Gastroesophageal sphincter (tissue), 4 donors: ENCODE data around the gene CHEK2. TPM values are rescaled to one million over a fixed set of nuclear protein-coding genes. Genes with fewer than 3 reads are reported as not detected.
"Not testable (repeated sequence)": the region's sequence is repeated elsewhere in the genome, so short reads cannot be mapped to it uniquely, and the experiment has no call there.

Experiments
- ATAC-seq: fragments of 150-250 bp; one replicate; pipeline ENCODE4 v1.9.1; 2016; ENCODE audit warnings: mild to moderate bottlenecking, moderate library complexity
- H3K27ac ChIP-seq, 4 donors: fragments of 200-600 bp; sonication (generic) in 3 of 4; 1 replicate in 3 of 4; 2 replicates in 1 of 4; pipeline ENCODE4 v1.5.1; 2016 to 2019
- H3K27me3 ChIP-seq: fragments of 200-600 bp; sonication (generic); one replicate; pipeline ENCODE4 v1.5.1; 2019
- H3K36me3 ChIP-seq, 2 donors: fragments of 200-600 bp; sonication (generic); one replicate each; pipeline ENCODE4 v1.5.1; 2019; ENCODE audit warnings: control low read depth in 1 of 2
- H3K4me1 ChIP-seq, 3 donors: fragments of 200-600 bp; sonication (generic); 1 replicate in 2 of 3; 2 replicates in 1 of 3; pipeline ENCODE4 v1.5.1; 2016 to 2019; ENCODE audit warnings: control low read depth in 2 of 3
- H3K4me3 ChIP-seq, 2 donors: fragments of 200-600 bp; sonication (generic); one replicate each; pipeline ENCODE4 v1.5.1; 2019; ENCODE audit warnings: mild to moderate bottlenecking in 1 of 2, moderate library complexity in 1 of 2
- H3K9me3 ChIP-seq, 3 donors: fragments of 200-600 bp; sonication (generic); one replicate each; pipeline ENCODE4 v1.5.1; 2017 to 2019; ENCODE audit warnings: control low read depth in 2 of 3
- EP300 ChIP-seq: sonication (generic); formaldehyde crosslinking; IDR thresholded peaks from one replicate; pipeline ENCODE4 v1.6.1; 2017; ENCODE audit warnings: antibody characterized with exemption, mild to moderate bottlenecking
- POLR2A ChIP-seq, 2 donors: fragments of 450-650 bp; IDR thresholded peaks; one replicate each; pipeline ENCODE4 v1.6.1; 2017; ENCODE audit warnings: antibody characterized with exemption in 2 of 2, mild to moderate bottlenecking in 2 of 2, moderate library complexity in 1 of 2
- POLR2AphosphoS5 ChIP-seq: sonication (generic); formaldehyde crosslinking; IDR thresholded peaks from one replicate; pipeline ENCODE4 v1.6.1; 2017; ENCODE audit warnings: antibody characterized with exemption
- WGBS, 2 donors: methylation state at CpG; one replicate each; pipeline ENCODE4 v1.1.5; 2018; ENCODE audit warnings: low coverage in 1 of 2; 5-methylcytosine and 5-hydroxymethylcytosine counted together
- total RNA-seq, 4 donors: library from RNA; depleted of rRNA; stranded (reverse); fragments of >200 nt; gene quantifications; one replicate each; pipeline ENCODE4 v1.1.0, GENCODE V29; 2016
- TF ChIP-seq, protein P1 (sequence below), 4 experiments: fragments of 200-600 bp in 2 of 4; fragments of 450-650 bp in 2 of 4; sonication (generic) in 1 of 4; IDR thresholded peaks; one replicate each; pipeline ENCODE4 v1.5.1; 2017 to 2019; ENCODE audit warnings: antibody characterized with exemption in 4 of 4, mild to moderate bottlenecking in 2 of 4, moderate library complexity in 2 of 4

CHEK2 gene
- total RNA-seq, 4 donors from 2014 or later, result 3.4 to 11.7 (median 4.8) TPM

GRCh38 chr22:28702891-28703290, 38.7 kb downstream of the CHEK2 start:
- Histone ChIP-seq H3K27ac (no peak overlapping the region), H3K27me3 (no peaks in the 10 kb centered on the region), H3K9me3 (no peaks in the 10 kb centered on the region), H3K4me1 (no peaks in the 10 kb centered on the region), H3K4me3 (no peak overlapping the region), H3K36me3 (no peaks in the 10 kb centered on the region)
- TF ChIP-seq POLR2A (IDR thresholded peaks at IDR 0.05) (no peak), POLR2AphosphoS5 (no peak), EP300 (no peak)
- TF ChIP-seq, protein P1, sequence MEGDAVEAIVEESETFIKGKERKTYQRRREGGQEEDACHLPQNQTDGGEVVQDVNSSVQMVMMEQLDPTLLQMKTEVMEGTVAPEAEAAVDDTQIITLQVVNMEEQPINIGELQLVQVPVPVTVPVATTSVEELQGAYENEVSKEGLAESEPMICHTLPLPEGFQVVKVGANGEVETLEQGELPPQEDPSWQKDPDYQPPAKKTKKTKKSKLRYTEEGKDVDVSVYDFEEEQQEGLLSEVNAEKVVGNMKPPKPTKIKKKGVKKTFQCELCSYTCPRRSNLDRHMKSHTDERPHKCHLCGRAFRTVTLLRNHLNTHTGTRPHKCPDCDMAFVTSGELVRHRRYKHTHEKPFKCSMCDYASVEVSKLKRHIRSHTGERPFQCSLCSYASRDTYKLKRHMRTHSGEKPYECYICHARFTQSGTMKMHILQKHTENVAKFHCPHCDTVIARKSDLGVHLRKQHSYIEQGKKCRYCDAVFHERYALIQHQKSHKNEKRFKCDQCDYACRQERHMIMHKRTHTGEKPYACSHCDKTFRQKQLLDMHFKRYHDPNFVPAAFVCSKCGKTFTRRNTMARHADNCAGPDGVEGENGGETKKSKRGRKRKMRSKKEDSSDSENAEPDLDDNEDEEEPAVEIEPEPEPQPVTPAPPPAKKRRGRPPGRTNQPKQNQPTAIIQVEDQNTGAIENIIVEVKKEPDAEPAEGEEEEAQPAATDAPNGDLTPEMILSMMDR (IDR thresholded peaks at IDR 0.05), result no peak
- no peak for ATAC-seq
- WGBS, 2 donors, result 91 to 100% methylated on average over 2 of the region's 2 CpGs

DNA sequence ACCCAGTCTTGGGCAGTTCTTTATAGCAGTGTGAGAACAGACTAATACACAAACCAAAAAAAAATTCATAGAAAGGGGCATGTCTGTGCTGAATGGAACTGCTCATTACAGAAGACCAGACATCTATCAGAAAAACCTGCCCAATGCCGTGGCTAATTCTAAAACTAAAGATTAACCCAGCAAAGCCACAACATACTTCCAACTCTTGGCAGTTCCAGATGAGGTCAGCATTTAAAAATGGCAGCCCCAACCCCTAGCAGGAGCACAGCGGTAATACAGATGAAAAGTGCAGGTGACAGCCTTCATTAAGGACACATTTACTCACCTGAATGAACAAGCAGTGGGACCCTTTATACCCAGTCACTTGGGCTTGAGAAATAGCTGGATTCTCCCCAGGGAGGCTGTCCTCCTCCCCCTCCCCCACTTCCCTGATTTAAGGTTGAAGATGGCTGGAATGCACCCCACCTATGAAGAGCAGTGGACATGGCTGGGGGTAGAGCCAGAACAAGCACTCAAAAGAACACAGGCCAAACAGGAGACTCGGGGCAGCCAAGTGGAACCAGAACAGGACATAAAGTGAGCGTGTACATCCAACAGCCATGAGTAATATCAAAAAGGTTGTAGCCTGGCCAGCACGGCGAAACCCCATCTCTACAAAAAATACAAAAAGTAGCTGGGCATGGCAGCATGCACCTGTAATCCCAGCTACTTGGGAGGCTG, 48.4 kb downstream of the CHEK2 start:
- not testable (repeated sequence) for H3K36me3 ChIP-seq, H3K27me3 ChIP-seq, H3K4me1 ChIP-seq, ATAC-seq, H3K4me3 ChIP-seq, H3K27ac ChIP-seq, H3K9me3 ChIP-seq
- WGBS, 2 donors, result 93 to 100% methylated on average over 1 to 4 of the region's 6 CpGs

DNA sequence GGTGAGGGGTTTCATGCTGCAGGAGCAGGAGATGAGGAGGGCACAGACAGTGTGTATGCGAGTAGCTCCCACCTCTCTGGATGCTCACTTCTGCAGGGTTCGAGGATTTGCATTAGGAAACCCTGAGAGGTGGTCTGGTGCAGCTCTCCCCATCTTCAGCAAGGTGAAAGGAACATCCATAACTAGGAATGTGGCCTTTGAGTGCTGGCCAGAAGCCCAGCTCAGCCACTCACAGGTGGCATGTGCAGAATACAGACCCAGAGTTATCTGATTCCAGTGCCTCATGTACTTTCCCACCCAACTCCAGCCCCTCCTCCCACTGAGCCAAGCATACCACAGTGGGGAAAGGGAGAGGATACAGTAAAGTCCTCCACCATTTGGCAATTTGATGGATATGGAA, 51.8 kb downstream of the CHEK2 start:
- not testable (repeated sequence) for H3K36me3 ChIP-seq, H3K27ac ChIP-seq, H3K4me3 ChIP-seq, H3K9me3 ChIP-seq, ATAC-seq, H3K27me3 ChIP-seq, H3K4me1 ChIP-seq
- 90 to 100% methylated on average over 1 to 2 of the region's 2 CpGs for WGBS, 2 donors

GRCh38 chr22:28682966-28683365, 58.7 kb downstream of the CHEK2 start:
- not testable (repeated sequence) for H3K36me3 ChIP-seq, H3K27ac ChIP-seq, H3K4me3 ChIP-seq, ATAC-seq, H3K27me3 ChIP-seq, H3K9me3 ChIP-seq
- 78 to 95% methylated on average over 3 of the region's 4 CpGs for WGBS, 2 donors
- peaks cover 0 to 15% (median 0%) of the 10 kb centered on the region in 3 donors for H3K4me1 ChIP-seq

DNA sequence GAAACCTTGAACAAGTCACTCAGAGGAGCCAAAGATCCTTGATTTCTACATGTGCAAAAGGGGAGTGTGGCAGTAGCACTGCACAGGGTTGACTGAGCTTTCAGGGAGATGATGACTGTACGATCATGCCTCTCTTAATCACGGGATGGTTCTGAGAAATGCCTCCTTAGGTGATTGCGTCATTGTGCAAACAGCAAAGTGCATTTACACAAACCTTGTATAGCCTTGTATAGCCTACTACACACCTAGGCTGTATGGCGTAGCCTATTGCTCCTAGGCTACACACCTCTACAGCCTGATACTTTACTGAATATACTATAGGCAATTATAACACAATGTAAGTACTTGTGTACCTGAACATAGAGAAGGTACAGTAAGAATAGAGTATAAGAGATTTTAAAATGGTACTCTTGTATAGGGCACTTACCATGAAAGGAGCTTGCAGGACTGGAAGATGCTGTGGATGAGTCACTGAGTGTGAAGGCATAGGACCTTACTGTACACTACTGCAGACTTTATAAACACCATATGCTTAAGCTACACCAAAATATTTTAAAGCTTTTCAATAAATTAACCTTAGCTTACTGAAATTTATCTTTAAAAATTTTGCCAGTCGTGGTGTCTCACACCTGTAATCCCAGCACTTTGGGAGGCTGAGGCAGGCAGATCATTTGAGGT, 60.7 kb downstream of the CHEK2 start:
- H3K9me3 ChIP-seq, H3K27me3 ChIP-seq, ATAC-seq, H3K4me3 ChIP-seq, H3K36me3 ChIP-seq, H3K27ac ChIP-seq: not testable (repeated sequence)
- peaks cover 0 to 20% (median 0%) of the 10 kb centered on the region in 3 donors for H3K4me1 ChIP-seq
- WGBS, 2 donors, result 89 to 93% methylated on average over 3 to 5 of the region's 5 CpGs

GRCh38 chr22:28679611-28680287, 61.9 kb downstream of the CHEK2 start, which contains the start of gene TTC28:
Gene TTC28 (minus strand): TSS chr22:28679840. CDS start chr22:28679723, 117 bp downstream.
- not testable (repeated sequence) for H3K27me3 ChIP-seq, H3K36me3 ChIP-seq, H3K9me3 ChIP-seq
- H3K4me3 ChIP-seq, result peak within 1 kb of the TSS; percentile 63 to 92
- WGBS, 2 donors, result 1% methylated on average over 12 of the region's 101 CpGs; no CpG with 5 or more reads in 1 of the 2 donors
- peak within 1 kb of the TSS in 3 of 4 donors; percentile 68 to 86 (median 83) for H3K27ac ChIP-seq
- peak; percentile 71 for ATAC-seq
- TF ChIP-seq, protein P1 (IDR thresholded peaks at IDR 0.05), result peak in 1 of 4 experiments; percentile 41
- TF ChIP-seq POLR2A (IDR thresholded peaks at IDR 0.05), result peak; percentile 44 to 73
- peaks cover 0 to 20% (median 0%) of the 10 kb centered on the region in 3 donors for H3K4me1 ChIP-seq

- ATAC-seq, H3K36me3 ChIP-seq, H3K9me3 ChIP-seq, H3K27me3 ChIP-seq: not testable (repeated sequence)
- peak overlapping the region in 3 of 4 donors; percentile 68 to 86 (median 83) for H3K27ac ChIP-seq
- H3K4me3 ChIP-seq, result peak overlapping the region; percentile 63 to 92
- H3K4me1 ChIP-seq, result peaks cover 0 to 20% (median 0%) of the 10 kb centered on the region in 3 donors
- WGBS, 2 donors, result 8 to 51% methylated on average over 3 to 14 of the region's 58 CpGs
Observed at GRCh38 chr22:28678778-28679610, 62.6 kb downstream of the CHEK2 start.

- peak overlapping the region in 1 of 2 donors; percentile 92 for H3K4me3 ChIP-seq
- H3K27ac ChIP-seq, result peak overlapping the region in 1 of 4 donors; percentile 83
- not testable (repeated sequence) for ATAC-seq, H3K36me3 ChIP-seq, H3K27me3 ChIP-seq, H3K9me3 ChIP-seq
- 52 to 77% methylated on average over 6 of the region's 7 CpGs for WGBS, 2 donors
- peaks cover 0 to 20% (median 0%) of the 10 kb centered on the region in 3 donors for H3K4me1 ChIP-seq
Observed at GRCh38 chr22:28678170-28678569, 63.5 kb downstream of the CHEK2 start.
